HK-2 (cell line): Measurements from ENCODE around the gene MXRA5.
"Not testable (repeated sequence)": the region's sequence is repeated elsewhere in the genome, so short reads cannot be mapped to it uniquely, and the experiment has no call there.

Experiments
- DNase-seq: peaks from one replicate; pipeline ENCODE4 v3.0.0-alpha.2; 2018; ENCODE audit not compliant: unreplicated experiment

The MXRA5 gene

DNA sequence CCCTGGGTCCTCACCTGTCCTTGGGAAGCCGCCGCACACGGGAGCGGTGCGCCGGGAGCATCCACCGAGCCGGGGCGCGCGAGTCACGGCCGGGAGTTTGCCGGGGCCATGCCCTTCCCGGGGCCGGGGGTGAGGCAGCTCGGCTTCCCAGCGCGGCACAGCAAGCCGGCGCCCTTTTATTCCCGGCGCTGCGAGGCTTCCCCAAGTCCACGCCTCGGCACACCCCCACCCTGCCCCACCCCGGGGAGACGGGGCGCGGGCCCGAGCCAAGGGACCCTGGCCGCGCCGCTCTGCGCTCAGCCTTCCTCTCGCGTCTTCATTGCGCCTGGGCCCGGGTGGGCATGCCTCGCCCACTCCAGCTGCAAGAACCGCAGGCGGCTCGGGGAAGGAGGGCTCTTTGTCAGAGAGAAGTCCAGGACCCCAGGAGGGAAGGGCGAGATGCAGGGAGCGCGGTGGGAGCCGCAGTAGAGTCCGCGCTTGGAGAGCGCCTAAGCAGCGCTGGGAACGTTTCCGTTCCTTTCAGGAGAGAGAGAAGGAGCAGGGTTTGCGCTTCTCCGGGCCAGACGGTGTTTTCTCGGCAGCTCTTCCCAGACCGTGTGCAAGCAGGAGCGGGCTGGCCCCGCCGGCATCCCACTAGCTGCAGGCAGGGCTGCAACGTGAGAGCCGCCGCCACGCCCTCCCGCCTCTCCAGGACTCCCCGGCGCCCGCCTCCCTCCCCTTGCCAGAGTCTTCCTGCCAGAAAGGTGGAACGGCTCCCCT lies at the start of gene MXRA5:
MXRA5 (minus strand) TSS at position 152 of the 759 bp plus-strand sequence. CDS start 2,819 bp downstream, outside the sequence.
- no peak for DNase-seq

DNA sequence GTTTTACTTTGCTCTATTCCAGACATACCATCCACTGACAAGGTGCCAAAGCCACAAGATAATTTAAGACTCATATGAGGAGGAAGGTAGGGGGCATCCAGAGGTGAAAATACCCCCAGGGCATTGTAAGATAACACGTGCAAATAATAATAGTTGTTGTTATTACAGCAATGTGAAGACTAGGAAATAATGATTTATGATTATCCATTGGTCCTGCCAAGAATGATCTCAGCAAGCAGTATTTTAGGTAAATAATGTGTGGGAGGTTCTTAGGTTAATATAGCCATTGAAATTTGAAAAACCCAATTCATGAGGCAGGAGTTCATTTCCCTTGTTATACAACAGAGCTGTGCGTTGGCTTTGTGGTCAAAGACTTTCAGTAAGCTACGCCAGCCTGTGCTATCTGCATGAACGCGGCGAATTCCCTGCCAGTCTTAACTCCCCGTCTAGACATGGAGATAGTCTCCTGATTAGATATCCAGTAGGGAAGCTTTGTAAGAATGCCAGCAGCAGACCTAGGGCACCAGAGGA lies 47.2 kb upstream of the MXRA5 start:
- no peak for DNase-seq

DNA sequence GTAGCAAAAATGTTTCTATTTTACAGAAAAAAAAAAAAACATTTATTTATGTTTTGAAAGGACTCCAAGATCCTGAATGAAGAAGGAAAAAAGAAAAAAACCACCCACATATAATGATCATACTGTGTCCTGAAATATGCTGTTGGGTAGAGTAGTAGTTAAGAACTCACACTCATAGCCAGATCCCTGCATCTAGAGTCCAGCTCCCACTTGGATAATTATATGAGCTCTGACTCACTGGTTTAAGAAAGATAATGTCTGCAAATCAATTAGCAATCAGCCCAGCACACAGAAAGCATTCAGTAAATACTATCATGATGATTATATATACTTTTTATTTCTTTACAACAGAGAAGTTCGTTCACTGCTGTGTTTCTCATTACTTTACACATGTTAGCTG lies 46.7 kb upstream of the MXRA5 start:
- no peak for DNase-seq

DNA sequence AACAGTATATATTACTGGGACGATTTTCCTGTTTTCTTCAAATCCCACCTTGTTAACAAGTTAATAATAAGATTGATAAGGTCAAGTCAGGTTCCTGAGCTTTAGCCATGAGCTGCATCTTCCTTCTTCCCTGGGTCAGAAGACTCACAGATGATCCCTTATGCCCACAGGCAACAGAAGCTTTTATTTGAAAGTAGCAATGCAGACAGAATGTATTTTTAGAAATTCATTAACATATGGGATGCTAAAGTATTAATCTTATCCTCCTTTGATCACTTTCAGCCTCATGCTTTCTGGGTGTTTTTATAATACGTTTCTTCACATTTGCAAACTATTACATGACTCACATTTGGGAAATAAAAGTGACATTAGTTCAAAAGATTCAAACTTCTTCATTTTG lies 42.0 kb upstream of the MXRA5 start:
- DNase-seq = no peak

DNA sequence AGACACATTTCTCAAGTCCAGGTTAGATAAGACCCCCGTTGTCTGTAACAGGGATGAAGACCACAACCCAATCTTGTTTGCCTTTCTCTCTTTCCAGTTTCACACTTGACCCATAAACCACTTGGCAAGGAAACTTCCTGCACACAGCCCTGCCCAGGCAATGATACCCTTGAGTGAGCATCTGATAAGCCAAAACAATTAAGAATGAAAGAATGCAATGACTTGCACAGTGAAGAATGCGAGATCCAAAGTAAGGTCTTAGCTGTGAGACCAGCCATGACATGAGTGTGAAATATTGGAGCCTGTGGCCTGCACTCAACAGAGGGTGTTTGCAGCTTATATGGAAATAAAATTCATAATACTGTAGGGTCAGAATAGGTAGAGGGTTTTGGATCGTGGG lies 37.9 kb upstream of the MXRA5 start:
- peak; percentile 24 for DNase-seq

GRCh38 chrX:3380603-3381002 lies 34.2 kb upstream of the MXRA5 start:
- DNase-seq = no peak

GRCh38 chrX:3379111-3379510 lies 32.7 kb upstream of the MXRA5 start:
- no peak for DNase-seq

GRCh38 chrX:3378156-3378555 lies 31.7 kb upstream of the MXRA5 start:
- DNase-seq = no peak

DNA sequence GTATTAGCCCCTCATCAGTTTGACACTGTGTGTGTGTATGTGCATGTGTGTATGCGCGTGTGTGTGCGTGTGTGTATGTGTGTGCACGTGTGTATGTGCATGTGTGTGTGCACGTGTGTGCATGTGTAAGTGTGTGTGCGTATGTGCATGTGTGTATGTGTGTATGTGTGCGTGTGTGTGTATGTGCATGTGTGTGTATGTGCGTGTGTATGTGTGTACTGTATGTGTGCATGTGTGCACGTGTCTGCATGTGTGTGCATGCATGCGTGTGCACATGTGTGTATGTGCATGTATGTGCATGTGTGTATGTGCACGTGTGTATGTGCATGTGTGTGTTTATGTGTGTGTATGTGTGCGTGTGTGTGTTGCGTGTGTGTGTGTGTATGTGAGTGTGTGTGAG lies 31.1 kb upstream of the MXRA5 start:
- no peak for DNase-seq

DNA sequence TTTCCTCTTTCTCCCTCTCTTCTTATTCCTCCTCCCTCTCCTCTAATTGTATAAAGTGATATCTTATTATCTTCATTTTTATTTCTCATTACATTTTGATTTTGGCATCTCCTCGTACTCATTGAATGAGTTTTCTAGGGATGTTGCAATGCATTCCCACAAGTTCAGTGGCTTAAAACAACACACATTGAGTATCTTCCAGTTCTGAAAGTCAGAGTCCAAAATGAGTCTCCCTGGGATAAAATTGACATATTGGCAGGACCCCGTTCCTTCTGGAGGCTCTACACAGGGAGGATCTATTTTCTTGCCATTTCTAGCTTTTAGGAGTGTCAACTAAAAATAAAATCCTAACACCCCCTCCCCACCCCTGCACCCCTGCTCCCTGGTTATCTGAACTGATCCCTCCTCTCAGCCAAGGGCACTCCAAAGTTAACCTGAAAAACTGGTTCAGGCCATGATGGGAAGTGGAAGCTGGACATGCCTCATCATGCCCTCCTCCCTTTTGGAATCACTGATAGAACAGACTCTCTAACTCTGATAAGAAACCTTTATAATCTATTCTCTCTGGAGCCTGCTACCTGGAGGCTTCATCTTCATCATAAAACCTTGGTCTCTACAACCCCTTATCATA lies 29.5 kb upstream of the MXRA5 start:
- DNase-seq = not testable (repeated sequence)

DNA sequence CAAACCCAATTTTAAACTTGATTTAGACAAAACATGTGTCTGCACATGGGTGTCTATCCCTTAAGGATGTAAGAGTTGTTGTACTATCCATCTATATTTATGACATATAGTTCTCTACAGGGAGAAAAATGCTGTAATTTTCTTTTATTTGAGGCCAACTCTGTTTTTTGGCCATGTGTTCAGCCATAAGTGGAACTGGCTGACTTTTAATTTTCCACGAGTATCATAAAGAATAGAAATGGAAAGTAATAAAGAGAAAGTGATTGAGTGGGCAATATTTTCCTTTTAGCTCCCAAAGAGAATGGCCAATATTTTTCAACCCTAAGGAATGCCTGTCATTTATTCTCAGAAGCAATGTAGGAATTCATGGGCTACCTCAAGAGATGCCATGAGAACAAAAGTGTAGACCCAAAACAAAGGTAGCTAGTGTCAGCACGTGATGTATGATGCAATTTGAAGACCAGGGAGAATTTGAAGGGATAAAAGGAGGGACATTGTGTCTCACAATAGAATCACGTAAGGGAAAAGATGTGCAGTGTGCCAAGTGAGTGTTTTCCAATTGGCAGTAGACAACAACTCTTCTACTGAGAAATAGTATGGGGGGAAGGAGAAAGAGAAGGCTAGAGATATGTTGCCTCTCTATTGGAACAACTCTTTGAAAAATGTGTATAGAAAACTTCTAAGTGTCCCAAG lies 27.8 kb upstream of the MXRA5 start:
- DNase-seq = no peak

DNA sequence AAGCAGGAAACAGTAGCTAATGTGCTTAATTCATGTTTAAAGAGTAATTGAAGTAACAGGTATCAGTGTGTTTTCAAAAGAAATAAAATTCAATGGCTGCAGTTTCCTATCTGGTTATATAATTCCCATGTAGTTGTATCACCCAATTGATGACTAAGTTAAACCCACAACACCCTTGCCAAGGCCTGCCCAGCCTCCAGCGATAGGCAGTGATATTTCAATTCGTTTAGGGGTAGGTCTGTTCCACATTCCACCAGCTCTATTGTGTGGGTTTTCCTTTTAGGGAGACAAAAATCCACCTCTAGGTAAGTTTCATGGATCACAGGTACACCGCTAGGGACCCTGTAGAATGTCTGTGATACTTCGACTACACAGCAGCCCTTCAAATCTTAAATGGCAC lies 24.7 kb upstream of the MXRA5 start:
- DNase-seq = no peak

- DNase-seq = no peak
These were observed 24.2 kb upstream of the MXRA5 start for GRCh38 chrX:3370656-3371055.

DNA sequence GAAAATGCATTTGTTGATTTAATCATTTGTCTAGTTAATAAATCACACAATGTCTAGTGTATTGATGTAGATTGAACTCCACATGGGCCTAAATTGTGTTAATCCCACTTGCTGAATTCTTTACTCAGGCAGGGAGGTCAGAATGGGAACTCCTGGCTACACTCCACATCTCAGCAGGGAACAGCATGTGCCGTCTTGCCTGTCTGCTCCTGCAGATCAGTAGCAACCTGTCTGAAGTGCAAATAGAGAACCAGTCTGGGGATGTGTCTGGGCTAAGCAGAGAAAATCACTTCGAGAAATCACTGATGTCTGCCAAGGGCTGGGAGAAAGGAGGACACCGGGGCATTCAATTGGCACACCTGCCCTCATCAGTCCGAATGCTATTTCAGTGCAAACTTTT lies 16.5 kb upstream of the MXRA5 start:
- no peak for DNase-seq

DNA sequence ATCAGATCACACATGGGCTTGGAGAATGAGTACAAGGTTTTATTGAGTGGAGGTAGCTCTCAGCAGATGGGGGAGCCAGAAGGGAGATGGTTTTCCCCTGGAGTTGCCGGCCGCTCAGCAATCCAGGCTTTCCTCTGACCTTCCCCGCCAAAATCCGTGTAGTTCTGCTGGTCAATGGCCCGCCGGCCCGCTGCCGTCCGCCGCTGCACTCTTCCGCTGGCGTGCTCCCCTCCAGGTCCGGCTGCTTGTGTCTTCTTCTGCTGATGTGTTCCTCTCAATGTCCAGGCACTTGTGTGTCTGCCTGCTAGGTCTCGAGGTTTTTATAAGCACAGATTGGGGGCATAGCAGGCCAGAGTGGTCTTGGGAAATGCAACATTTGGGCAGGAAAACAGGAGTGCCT lies 14.4 kb upstream of the MXRA5 start:
- no peak for DNase-seq

DNA sequence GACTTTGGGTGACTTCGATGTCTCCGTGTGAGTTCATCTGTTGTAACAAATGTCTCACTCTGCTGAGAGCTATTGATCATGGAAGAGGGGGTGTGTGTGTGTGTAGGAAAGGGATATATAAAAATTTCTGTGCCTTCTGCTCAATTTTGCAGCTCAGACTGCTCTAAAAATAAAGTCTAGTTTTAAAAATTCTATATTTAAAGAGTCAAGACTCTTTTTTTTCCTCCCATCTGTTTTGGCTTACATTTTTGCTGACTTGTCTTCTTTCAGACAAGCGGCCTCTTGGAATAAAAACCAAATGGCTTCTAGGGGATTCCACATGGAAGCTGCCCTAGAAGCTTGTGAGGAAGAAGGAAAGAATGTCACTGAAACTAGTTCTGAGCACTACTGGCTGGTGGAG lies 6.3 kb upstream of the MXRA5 start:
- DNase-seq = not testable (repeated sequence)

GRCh38 chrX:3351276-3351675 lies 4.8 kb upstream of the MXRA5 start:
- no peak for DNase-seq

GRCh38 chrX:3348191-3348590 lies 1.7 kb upstream of the MXRA5 start:
- DNase-seq = no peak

GRCh38 chrX:3345281-3346191 lies 916 bp downstream of the MXRA5 start:
- peak; percentile 49 for DNase-seq

GRCh38 chrX:3343569-3343968 lies 2.9 kb downstream of the MXRA5 start:
- DNase-seq = not testable (repeated sequence)

- no peak for DNase-seq
These were observed 6.4 kb downstream of the MXRA5 start for GRCh38 chrX:3340016-3340415.

DNA sequence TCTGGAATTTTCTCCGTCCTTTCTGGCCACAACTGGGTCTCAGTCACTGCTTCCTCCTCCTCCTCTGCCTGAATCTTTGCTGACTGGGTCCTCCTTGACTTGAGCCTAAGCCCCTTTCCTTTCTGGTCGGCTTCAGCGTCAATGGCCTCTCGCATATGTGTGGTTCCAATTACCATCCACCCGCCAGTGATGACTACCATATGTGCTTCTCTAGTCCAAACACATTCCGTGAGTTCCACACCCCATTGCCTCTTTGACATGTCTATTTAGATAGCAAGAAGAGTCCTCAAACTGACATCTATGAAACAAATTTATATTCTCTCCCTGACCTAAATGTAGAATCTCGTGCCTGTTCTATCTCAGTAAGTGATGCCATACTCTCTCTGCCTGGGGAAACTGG lies 19.8 kb downstream of the MXRA5 start:
- DNase-seq = no peak
